Activated CD4-positive, alpha-beta T cell treated with anti-CD3 and anti-CD28 coated beads, Interleukin-2, amount 10 ng/mL, durations not matched to agents 24 days and 14 days (primary cell): ENCODE data around the gene KCNC1. TPM values are rescaled to one million over a fixed set of nuclear protein-coding genes. Genes with fewer than 3 reads are reported as not detected.

Experiments
- DNase-seq: peaks from one replicate; pipeline ENCODE4 v3.0.0; 2022
- H3K27ac Mint-ChIP-seq: one replicate; pipeline ENCODE4 v1.8.0; 2022; ENCODE audit warnings: mild to moderate bottlenecking, mixed read lengths
- H3K27me3 Mint-ChIP-seq: one replicate; pipeline ENCODE4 v1.8.0; 2022; ENCODE audit warnings: mixed read lengths
- H3K36me3 Mint-ChIP-seq: one replicate; pipeline ENCODE4 v1.8.0; 2022; ENCODE audit warnings: low read depth, mild to moderate bottlenecking, mixed read lengths
- H3K4me1 Mint-ChIP-seq: one replicate; pipeline ENCODE4 v1.8.0; 2021; ENCODE audit warnings: mixed read lengths
- H3K4me3 Mint-ChIP-seq: one replicate; pipeline ENCODE4 v1.8.0; 2022; ENCODE audit warnings: mild to moderate bottlenecking, moderate library complexity, mixed read lengths
- H3K9me3 Mint-ChIP-seq: one replicate; pipeline ENCODE4 v1.8.0; 2021; ENCODE audit warnings: mixed read lengths
- intact Hi-C: fragments of 100-400 bp; cut with micrococcal nuclease; formaldehyde crosslinking; loops from one replicate; pipeline ENCODE4 v1.15.1; 2023
- total RNA-seq: library from RNA; stranded (reverse); gene quantifications from 2 replicates; pipeline ENCODE4 v1.2.3, GENCODE V29; 2022

The KCNC1 gene
- total RNA-seq, 1 donor from 2014 or later = not detected

- no peaks in the 10 kb centered on the region for H3K9me3 Mint-ChIP-seq
- intact Hi-C loops = loop anchor here (10.0 kb wide), 1 partner anchor 354 kb away; the partner anchor contains the start of gene KCNJ11
Measured at GRCh38 chr11:17738151-17738973, 3.8 kb downstream of the KCNC1 start.

GRCh38 chr11:17739945-17740338 lies 5.4 kb downstream of the KCNC1 start:
- peaks cover 23% of the 10 kb centered on the region for H3K27me3 Mint-ChIP-seq
- H3K4me3 Mint-ChIP-seq = no peak overlapping the region
- H3K36me3 Mint-ChIP-seq = no peaks in the 10 kb centered on the region
- no peaks in the 10 kb centered on the region for H3K4me1 Mint-ChIP-seq
- no peak for DNase-seq
- H3K27ac Mint-ChIP-seq = no peak overlapping the region
- intact Hi-C loops = loop anchor here (10.0 kb wide), 1 partner anchor 355 kb away; the partner anchor contains the start of gene KCNJ11
- H3K9me3 Mint-ChIP-seq = no peaks in the 10 kb centered on the region

More at GRCh38 chr11:17738151-17738973, 3.8 kb downstream of the KCNC1 start:
- peaks cover 32% of the 10 kb centered on the region for H3K27me3 Mint-ChIP-seq
- H3K27ac Mint-ChIP-seq = no peak overlapping the region
- H3K36me3 Mint-ChIP-seq = no peaks in the 10 kb centered on the region
- H3K4me1 Mint-ChIP-seq = peaks cover 4% of the 10 kb centered on the region
- H3K4me3 Mint-ChIP-seq = no peak overlapping the region
- DNase-seq = no peak

- Mint-ChIP-seq H3K4me1 (no peaks in the 10 kb centered on the region), H3K36me3 (no peaks in the 10 kb centered on the region), H3K27me3 (peaks cover 23% of the 10 kb centered on the region), H3K9me3 (no peaks in the 10 kb centered on the region), H3K4me3 (no peak overlapping the region), H3K27ac (no peak overlapping the region)
- intact Hi-C loops = no loop called here
- DNase-seq = no peak
Measured at GRCh38 chr11:17740649-17741235, 6.2 kb downstream of the KCNC1 start.

DNA sequence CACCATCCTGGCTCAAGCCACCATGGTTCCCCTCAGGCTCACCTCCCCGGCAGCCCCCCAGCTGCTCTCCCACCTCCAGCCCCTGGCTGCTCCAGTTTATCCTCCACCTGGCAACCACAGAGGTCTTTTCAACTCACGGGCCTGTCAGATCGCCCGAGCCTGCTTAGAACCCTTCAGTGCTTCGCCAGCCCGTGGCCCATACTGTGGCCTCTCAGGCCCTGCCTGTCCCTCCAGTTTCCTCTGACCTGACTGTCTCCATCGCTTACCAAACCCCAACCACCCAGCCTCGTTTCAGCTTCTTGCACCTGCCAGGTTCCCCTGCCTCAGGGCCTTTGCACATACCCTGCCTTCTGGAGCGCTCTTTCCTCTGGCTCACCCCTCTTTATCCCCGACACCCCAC lies 6.9 kb downstream of the KCNC1 start:
- Mint-ChIP-seq H3K4me1 (no peaks in the 10 kb centered on the region), H3K9me3 (no peaks in the 10 kb centered on the region), H3K4me3 (no peak overlapping the region), H3K27ac (no peak overlapping the region), H3K36me3 (no peaks in the 10 kb centered on the region), H3K27me3 (peaks cover 19% of the 10 kb centered on the region)
- DNase-seq = no peak
- intact Hi-C loops = no loop called here

DNA sequence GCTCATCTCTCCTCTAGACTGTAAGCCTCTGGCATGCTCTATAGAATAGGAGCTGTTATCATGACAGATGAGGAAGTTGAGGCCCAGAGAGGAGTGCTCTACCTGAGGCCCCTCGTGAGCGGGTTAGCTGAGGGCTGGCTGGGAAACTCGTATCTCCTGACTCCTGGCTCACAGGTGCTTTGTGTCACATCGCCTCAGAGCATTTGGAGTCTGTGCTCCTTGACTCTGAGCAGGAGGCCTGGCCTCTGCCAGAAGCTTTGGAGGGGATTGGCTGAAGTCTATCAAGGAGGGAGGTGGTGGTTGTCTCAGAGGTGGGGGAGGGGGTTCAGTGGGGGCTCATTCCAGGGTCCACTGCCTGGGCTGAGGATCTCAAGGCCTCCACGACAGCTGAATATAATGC lies 7.4 kb downstream of the KCNC1 start:
- intact Hi-C loops = no loop called here
- no peaks in the 10 kb centered on the region for H3K9me3 Mint-ChIP-seq
- no peaks in the 10 kb centered on the region for H3K4me1 Mint-ChIP-seq
- no peaks in the 10 kb centered on the region for H3K36me3 Mint-ChIP-seq
- H3K27me3 Mint-ChIP-seq = peaks cover 14% of the 10 kb centered on the region
- no peak for DNase-seq
- H3K27ac Mint-ChIP-seq = no peak overlapping the region
- no peak overlapping the region for H3K4me3 Mint-ChIP-seq

DNA sequence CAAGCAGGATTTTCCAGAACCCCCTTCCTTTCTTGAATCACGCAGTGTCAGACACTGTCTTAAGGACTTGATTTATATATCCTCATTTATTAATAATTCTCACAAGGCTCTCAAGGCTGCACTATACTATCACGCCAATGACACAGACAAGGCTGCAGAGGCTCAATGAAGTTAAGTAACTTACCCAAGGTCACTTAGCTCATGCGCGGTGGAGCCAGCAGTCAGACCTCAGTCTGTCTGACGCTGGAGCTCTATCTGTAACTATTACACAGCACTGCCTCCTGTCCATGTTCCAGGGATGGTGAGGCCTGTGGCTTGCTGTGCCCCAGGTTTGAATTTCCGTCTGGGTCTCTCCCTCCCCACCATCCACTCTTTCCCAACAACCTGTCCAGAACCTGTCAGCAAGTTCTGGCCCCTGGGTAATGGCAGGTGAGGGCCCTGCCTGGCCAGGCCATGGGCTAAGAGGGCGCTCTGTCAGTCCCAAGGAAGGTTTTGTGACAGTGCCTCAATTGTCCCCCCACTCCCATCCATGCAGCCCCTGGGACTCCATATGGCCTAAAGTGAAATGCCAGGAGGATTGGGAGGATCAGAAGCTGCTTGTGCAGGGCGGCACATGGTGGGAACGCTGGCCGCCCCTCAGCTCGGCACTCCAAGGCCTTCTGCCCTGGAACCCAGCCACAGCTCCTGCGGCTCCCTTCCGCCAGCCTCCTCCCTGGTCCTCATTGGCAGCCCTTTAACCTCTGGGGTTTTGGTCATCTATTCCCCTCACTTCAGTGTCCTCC lies 8.6 kb downstream of the KCNC1 start:
- intact Hi-C loops = no loop called here
- H3K27me3 Mint-ChIP-seq = peaks cover 8% of the 10 kb centered on the region
- H3K4me3 Mint-ChIP-seq = no peak overlapping the region
- no peak for DNase-seq
- H3K9me3 Mint-ChIP-seq = no peaks in the 10 kb centered on the region
- H3K36me3 Mint-ChIP-seq = no peaks in the 10 kb centered on the region
- H3K4me1 Mint-ChIP-seq = no peaks in the 10 kb centered on the region
- H3K27ac Mint-ChIP-seq = no peak overlapping the region

GRCh38 chr11:17743808-17744119 lies 9.2 kb downstream of the KCNC1 start:
- H3K9me3 Mint-ChIP-seq = no peaks in the 10 kb centered on the region
- H3K36me3 Mint-ChIP-seq = no peaks in the 10 kb centered on the region
- DNase-seq = no peak
- no peak overlapping the region for H3K27ac Mint-ChIP-seq
- intact Hi-C loops = no loop called here
- no peak overlapping the region for H3K4me3 Mint-ChIP-seq
- no peaks in the 10 kb centered on the region for H3K4me1 Mint-ChIP-seq
- peaks cover 5% of the 10 kb centered on the region for H3K27me3 Mint-ChIP-seq

GRCh38 chr11:17744151-17744940 lies 9.8 kb downstream of the KCNC1 start:
- intact Hi-C loops = no loop called here
- H3K4me1 Mint-ChIP-seq = no peaks in the 10 kb centered on the region
- no peak overlapping the region for H3K4me3 Mint-ChIP-seq
- H3K9me3 Mint-ChIP-seq = no peaks in the 10 kb centered on the region
- no peaks in the 10 kb centered on the region for H3K36me3 Mint-ChIP-seq
- H3K27me3 Mint-ChIP-seq = peaks cover 5% of the 10 kb centered on the region
- no peak for DNase-seq
- no peak overlapping the region for H3K27ac Mint-ChIP-seq

DNA sequence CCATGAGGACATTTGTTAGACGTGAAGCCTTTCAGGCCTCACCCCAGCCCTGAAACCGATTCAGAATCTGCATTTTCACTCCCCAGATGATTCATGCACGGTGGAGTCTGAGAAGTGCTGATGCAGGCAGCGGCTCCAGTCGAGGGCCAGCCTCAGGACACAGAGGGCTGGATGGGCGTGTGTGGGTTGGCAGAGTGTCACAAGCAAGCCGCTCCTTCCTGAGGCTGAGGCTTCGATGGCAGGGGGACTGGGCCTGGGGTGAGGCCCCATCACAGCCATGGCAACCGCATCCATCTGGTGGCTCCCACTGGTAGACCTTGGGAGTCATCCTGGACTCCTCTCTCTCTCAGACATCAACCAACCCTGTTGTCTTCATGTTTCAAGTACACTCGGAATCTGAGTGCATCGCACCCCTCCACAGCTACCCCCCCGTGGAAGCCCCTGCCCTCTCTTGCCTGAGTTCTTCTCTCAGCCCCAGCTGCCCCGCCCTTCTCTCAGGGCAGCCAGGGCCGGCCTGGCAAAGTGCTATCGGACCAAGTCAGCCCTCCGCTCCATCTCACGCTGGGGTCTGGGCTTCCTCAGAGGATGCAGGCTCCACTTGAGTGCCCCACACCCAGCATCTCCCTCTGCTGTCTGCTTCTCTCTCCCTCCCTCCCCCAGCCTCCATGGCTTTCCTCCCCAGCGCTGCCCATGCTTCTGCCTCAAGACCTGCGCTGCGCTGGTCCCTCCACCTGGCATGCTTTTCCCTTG lies 10.6 kb downstream of the KCNC1 start:
- intact Hi-C loops = no loop called here
- no peak overlapping the region for H3K4me3 Mint-ChIP-seq
- no peak overlapping the region for H3K27ac Mint-ChIP-seq
- DNase-seq = no peak
- H3K9me3 Mint-ChIP-seq = no peaks in the 10 kb centered on the region
- H3K36me3 Mint-ChIP-seq = no peaks in the 10 kb centered on the region
- peaks cover 2% of the 10 kb centered on the region for H3K27me3 Mint-ChIP-seq
- no peaks in the 10 kb centered on the region for H3K4me1 Mint-ChIP-seq

GRCh38 chr11:17746096-17746495 lies 11.5 kb downstream of the KCNC1 start:
- intact Hi-C loops = no loop called here
- Mint-ChIP-seq H3K27me3 (no peaks in the 10 kb centered on the region), H3K4me3 (no peak overlapping the region), H3K9me3 (no peaks in the 10 kb centered on the region), H3K4me1 (no peaks in the 10 kb centered on the region), H3K27ac (no peak overlapping the region), H3K36me3 (no peaks in the 10 kb centered on the region)
- no peak for DNase-seq

GRCh38 chr11:17747131-17747955 lies 12.8 kb downstream of the KCNC1 start:
- intact Hi-C loops = no loop called here
- Mint-ChIP-seq H3K4me1 (no peaks in the 10 kb centered on the region), H3K4me3 (no peak overlapping the region), H3K27ac (no peak overlapping the region), H3K9me3 (no peaks in the 10 kb centered on the region), H3K27me3 (no peaks in the 10 kb centered on the region), H3K36me3 (no peaks in the 10 kb centered on the region)
- DNase-seq = no peak

GRCh38 chr11:17748044-17748443 lies 13.5 kb downstream of the KCNC1 start:
- Mint-ChIP-seq H3K27me3 (no peaks in the 10 kb centered on the region), H3K27ac (no peak overlapping the region), H3K36me3 (no peaks in the 10 kb centered on the region), H3K9me3 (no peaks in the 10 kb centered on the region), H3K4me3 (no peak overlapping the region), H3K4me1 (no peaks in the 10 kb centered on the region)
- intact Hi-C loops = no loop called here
- DNase-seq = no peak
